Vagina (tissue), 2 donors: ENCODE measurements around the gene FGFBP3. TPM values are rescaled to one million over a fixed set of nuclear protein-coding genes. Genes with fewer than 3 reads are reported as not detected.

Experiments
- DNase-seq, 2 donors: peaks; one replicate each; pipeline ENCODE4 v3.0.0-alpha.2; 2017; ENCODE audit errors: extremely low spot score in 2 of 2
- H3K27ac ChIP-seq: fragments of 200-600 bp; sonication (generic); one replicate; pipeline ENCODE4 v1.5.1; 2019
- H3K27me3 ChIP-seq: fragments of 200-600 bp; sonication (generic); one replicate; pipeline ENCODE4 v1.5.1; 2019
- H3K36me3 ChIP-seq, 2 donors: fragments of 200-600 bp; sonication (generic); one replicate each; pipeline ENCODE4 v1.5.1; 2017 to 2019
- H3K4me1 ChIP-seq: fragments of 200-600 bp; sonication (generic); one replicate; pipeline ENCODE4 v1.5.1; 2019
- H3K4me3 ChIP-seq, 2 donors: fragments of 200-600 bp; sonication (generic); 1 replicate in 1 of 2; 2 replicates in 1 of 2; pipeline ENCODE4 v1.5.1; 2016 to 2019
- H3K9me3 ChIP-seq: fragments of 200-600 bp; sonication (generic); one replicate; pipeline ENCODE4 v1.5.1; 2019
- CTCF ChIP-seq, 3 experiments: fragments of 450-650 bp in 2 of 3; fragments of 200-600 bp in 1 of 3; sonication (generic) in 1 of 3; IDR thresholded peaks; one replicate each; pipeline ENCODE4 v1.5.1; 2017 to 2019; ENCODE audit warnings: antibody characterized with exemption in 3 of 3, mild to moderate bottlenecking in 2 of 3, moderate library complexity in 2 of 3
- POLR2A ChIP-seq, 2 donors: fragments of 450-650 bp; IDR thresholded peaks; one replicate each; pipeline ENCODE4 v1.6.1; 2017; ENCODE audit warnings: antibody characterized with exemption in 2 of 2, mild to moderate bottlenecking in 2 of 2, moderate library complexity in 2 of 2
- POLR2AphosphoS5 ChIP-seq, 2 donors: sonication (generic); formaldehyde crosslinking; IDR thresholded peaks; one replicate each; pipeline ENCODE4 v1.9.0; 2017; ENCODE audit warnings: antibody characterized with exemption in 2 of 2, mild to moderate bottlenecking in 2 of 2, low read depth in 1 of 2; ENCODE audit not compliant: insufficient read depth in 1 of 2
- intact Hi-C: fragments of 100-400 bp; cut with DNase I; formaldehyde crosslinking; loops from one replicate; pipeline ENCODE4 v1.15.1; 2023
- small RNA-seq: library from RNA; depleted of rRNA; stranded (forward); fragments of <200 nt; gene quantifications from one replicate; pipeline ENCODE3, GENCODE V24; 2016
- total RNA-seq: library from RNA; depleted of rRNA; stranded (reverse); fragments of >200 nt; gene quantifications from one replicate; pipeline ENCODE4 v1.2.3, GENCODE V29; 2016

The FGFBP3 gene
- total RNA-seq, 1 donor from 2014 or later: 0.74 TPM

- no peaks in the 10 kb centered on the region for H3K4me1 ChIP-seq
- H3K4me3 ChIP-seq: no peak overlapping the region
- DNase-seq: no peak
- intact Hi-C loops: no loop called here
- no peaks in the 10 kb centered on the region for H3K9me3 ChIP-seq
- H3K27ac ChIP-seq: no peak overlapping the region
- peaks cover 0 to 61% of the 10 kb centered on the region in 2 donors for H3K36me3 ChIP-seq
- H3K27me3 ChIP-seq: no peaks in the 10 kb centered on the region
- no peak for TF ChIP-seq POLR2A (IDR thresholded peaks at IDR 0.05)
- no peak for TF ChIP-seq CTCF (IDR thresholded peaks at IDR 0.05)
- TF ChIP-seq POLR2AphosphoS5 (IDR thresholded peaks at IDR 0.05; ENCODE audit: insufficient read depth in 1 of 2, low read depth in 1 of 2): no peak
These were observed 48.4 kb downstream of the FGFBP3 start for GRCh38 chr10:91860885-91861284.

- Histone ChIP-seq H3K4me3 (no peak overlapping the region), H3K27me3 (no peaks in the 10 kb centered on the region), H3K27ac (no peak overlapping the region), H3K36me3 (peaks cover 0 to 69% of the 10 kb centered on the region in 2 donors), H3K9me3 (no peaks in the 10 kb centered on the region), H3K4me1 (no peaks in the 10 kb centered on the region)
- intact Hi-C loops: no loop called here
- no peak for DNase-seq
- TF ChIP-seq CTCF (IDR thresholded peaks at IDR 0.05) (no peak), POLR2AphosphoS5 (IDR thresholded peaks at IDR 0.05; ENCODE audit: insufficient read depth in 1 of 2, low read depth in 1 of 2) (no peak), POLR2A (IDR thresholded peaks at IDR 0.05) (no peak)
These were observed 52.6 kb downstream of the FGFBP3 start for GRCh38 chr10:91856637-91857036.

Small RNA genes lying within 50 kb of the gene (small RNA-seq; reads per million reads assigned to genes)
- not detected for gene AL359198.2

Other genes starting within 250 kb of the FGFBP3 start
- gene TNKS2, start 111.1 kb downstream of the FGFBP3 start, total RNA-seq: 36.3 TPM
- 41.0 TPM for gene BTAF1, start 14.3 kb upstream of the FGFBP3 start, total RNA-seq